Superior temporal gyrus (tissue), 1 donor: ENCODE results near the gene PIGU.
A peak's percentile ranks its signal among the peaks of the same experiment; 100 is the strongest.
"Not testable (repeated sequence)": the region's sequence is repeated elsewhere in the genome, so short reads cannot be mapped to it uniquely, and the experiment has no call there.

Source experiments
- DNase-seq: peaks from one replicate; pipeline ENCODE4 v3.0.0-alpha.2; 2016; ENCODE audit errors: extremely low spot score

PIGU gene, protein sequence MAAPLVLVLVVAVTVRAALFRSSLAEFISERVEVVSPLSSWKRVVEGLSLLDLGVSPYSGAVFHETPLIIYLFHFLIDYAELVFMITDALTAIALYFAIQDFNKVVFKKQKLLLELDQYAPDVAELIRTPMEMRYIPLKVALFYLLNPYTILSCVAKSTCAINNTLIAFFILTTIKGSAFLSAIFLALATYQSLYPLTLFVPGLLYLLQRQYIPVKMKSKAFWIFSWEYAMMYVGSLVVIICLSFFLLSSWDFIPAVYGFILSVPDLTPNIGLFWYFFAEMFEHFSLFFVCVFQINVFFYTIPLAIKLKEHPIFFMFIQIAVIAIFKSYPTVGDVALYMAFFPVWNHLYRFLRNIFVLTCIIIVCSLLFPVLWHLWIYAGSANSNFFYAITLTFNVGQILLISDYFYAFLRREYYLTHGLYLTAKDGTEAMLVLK

DNA sequence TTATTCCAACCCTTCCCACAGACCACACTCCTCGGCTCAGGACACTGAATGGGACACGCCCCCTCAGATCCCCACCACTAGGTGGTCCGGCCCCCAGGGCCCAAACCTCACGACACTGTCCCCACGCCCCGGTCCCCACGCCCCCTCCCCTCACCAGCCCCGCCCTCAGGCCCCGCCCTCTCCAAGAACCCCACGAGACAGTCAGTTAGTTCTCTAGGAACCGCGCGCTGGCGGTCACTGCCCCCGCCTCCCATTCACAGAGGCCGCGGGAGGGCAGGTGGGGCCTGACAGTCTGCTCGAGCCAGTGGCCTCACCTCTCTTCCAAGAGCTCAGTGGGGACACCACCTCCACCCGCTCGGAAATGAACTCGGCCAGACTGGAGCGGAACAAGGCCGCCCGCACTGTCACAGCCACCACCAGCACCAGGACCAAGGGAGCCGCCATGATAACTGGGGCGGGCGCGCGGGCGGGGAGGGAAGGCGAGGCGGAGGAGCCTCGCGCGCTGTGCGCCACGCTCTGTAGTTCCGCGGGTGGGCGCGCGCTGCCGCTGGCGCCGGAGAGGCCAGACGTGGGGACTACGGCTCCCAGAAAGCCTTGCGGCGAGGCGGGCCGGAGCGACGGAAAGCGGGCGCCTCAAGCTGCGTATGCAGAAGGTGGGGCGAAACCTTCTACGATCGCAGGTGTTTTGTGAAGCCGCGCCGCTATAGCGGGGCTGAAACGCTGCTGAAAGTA lies at the start of gene PIGU:
Gene PIGU (minus strand): TSS at position 451 of the 732 bp plus-strand sequence. CDS start 7 bp downstream, at position 444.
- peak; percentile 97 for DNase-seq

DNA sequence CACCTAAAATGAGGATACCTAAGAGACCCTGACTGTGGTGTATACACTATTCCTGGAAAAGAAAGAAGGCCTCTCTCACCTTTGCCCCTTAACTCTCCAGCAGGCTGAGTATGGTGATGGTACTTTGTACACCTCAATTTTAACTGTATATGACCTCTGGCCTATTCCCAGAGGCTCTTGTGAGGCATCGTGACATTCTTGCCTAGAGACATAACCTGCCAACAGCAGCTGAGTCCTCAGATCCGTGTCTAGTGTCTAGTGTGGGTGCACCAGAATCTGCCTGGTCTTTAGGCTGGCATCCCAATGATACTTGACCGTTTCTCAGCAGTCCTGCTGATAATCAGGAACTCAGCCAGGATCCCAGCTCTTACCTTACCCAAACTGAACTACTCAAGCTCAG lies 47.3 kb upstream of the PIGU start:
- DNase-seq = no peak

DNA sequence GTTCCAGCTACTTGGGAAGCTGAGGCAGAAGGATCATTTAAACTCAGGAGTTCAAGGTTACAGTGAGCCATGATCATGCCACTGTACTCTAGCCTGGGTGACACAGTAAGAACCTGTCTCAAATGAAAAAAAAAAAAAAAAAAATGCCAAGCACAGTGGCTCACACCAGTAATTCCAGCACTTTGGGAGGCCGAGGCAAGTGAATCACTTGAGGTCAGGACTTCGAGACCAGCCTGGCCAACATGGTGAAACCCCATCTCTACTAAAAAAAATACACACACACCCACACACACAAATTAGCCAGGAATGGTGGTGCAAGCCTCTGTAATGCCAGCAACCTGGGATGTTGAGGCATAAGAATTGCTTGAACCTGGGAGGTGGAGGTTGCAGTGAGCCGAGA lies 45.7 kb upstream of the PIGU start:
- DNase-seq = not testable (repeated sequence)

DNA sequence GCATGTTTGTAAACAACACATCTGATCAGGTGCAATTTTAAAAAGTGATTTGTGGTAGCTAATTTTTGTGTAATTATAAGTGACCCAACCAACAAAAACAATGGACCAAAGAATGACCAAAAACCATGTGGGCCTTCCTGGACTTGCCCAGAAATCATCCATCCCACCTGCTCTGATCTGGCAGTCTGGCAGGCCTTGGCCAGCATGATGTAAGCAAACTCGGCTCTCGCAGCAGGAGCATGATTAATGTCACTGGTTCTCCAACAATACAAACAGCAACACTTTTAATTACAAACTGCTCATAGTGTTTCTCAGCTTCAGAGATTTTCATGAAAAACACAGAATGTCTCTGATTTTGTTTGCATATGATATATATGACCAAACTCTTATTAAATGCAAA lies 43.4 kb upstream of the PIGU start:
- DNase-seq = no peak

DNA sequence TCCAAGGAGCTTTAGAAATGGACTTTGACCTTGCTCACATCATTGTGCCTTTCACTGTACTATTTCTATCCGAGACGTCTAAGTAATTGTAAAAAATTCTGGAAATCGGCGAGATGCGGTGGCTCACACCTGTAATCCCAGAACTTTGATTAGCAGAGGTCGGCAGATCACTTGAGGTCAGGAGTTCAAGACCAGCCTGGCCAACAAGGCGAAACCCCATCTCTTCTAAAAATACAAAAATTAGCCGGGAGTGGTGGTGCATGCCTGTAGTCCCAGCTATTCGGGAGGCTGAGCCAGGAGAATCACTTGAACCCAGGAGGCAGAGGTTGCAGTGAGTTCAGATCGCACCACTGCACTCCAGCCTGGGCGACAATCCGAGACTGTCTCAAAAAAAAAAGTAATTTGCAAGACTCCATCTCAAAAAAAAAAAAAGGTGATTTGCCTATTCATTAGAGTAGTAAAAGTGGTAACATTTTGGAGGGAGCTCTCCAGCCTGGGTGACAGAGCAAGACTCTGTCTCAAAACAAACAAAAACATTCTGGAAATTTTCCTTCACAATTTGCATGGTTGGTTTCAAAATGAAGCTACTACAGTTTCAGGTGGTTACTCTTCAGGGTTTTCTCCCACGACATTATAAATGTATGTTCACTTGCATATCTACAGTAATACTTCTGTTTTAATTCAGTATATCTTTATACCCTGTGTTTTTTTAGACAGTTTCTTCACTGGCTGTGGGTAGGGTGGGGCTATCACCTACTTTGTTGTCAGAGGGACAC lies 42.5 kb upstream of the PIGU start:
- not testable (repeated sequence) for DNase-seq

DNA sequence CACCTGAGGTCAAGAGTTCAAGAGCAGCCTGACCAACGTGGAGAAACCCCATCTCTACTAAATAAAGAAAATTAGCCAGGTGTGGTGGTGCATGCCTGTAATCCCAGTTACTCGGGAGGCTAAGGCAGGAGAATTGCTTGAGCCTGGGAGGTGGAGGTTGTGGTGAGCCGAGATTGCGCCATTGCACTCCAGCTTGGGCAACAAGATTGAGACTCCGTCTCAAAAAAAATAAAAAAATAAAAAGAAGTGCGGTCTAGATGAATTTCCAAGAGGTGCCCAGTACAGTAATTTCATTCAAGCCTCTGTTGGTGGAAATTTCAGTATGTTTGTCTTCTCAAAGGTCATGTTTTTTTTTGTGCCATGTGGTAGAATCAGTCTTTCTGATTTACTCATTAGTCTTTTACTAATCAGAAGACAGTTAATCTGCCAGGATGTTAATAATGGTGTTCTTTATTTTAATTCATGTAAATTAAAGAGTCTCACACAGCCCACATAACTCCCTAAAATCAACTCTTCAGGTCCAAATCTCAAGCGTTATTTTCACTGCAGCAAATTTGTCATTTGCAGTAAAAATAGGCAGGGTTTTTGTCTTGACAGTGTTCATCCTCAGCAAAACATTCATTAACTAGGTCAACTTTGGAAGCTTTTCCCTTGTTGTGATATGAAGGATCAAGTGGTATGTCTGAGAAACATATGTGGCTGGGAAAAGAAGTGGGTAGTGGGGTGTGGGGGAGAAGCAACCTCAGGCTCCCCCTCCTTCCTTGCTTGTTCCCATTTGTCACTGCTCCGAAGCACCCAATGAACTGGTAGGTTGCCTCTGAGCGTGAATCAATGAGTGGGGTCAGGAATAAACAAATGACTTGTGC lies 40.6 kb upstream of the PIGU start:
- DNase-seq = peak; percentile 22

DNA sequence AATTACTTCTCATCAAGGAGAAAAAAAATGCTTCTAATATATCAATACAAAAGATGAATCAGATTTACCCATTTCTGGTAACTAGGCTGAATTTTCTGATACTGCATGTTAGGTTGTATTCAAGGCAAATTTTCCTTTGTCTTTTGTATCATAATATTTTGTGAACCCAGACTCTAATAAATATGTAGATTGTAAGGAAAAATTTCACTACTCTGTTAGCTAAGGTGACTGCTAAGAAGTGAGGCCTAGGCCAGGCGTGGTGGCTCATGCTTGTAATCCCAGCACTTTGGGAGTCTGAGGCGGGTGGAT lies 40.0 kb upstream of the PIGU start:
- no peak for DNase-seq

DNA sequence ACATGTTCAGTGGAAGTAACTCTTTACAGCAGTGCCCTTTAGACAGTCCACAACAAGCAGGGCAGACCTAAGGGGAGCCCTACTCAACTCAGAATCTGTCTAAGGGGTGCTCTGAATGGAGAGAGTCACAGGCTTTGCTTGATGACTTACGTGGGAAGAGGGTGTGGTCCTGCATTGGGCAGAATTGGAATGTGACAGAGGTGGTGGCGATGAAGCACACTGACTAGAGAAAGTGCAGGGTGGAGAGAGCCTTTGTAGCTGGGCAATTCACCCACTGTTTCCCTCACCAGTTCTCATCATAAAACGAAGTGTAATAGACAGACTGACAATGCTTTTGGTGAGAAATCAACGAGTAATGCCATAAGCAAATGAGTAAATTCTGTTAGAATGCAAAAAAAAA lies 38.5 kb upstream of the PIGU start:
- DNase-seq = no peak

DNA sequence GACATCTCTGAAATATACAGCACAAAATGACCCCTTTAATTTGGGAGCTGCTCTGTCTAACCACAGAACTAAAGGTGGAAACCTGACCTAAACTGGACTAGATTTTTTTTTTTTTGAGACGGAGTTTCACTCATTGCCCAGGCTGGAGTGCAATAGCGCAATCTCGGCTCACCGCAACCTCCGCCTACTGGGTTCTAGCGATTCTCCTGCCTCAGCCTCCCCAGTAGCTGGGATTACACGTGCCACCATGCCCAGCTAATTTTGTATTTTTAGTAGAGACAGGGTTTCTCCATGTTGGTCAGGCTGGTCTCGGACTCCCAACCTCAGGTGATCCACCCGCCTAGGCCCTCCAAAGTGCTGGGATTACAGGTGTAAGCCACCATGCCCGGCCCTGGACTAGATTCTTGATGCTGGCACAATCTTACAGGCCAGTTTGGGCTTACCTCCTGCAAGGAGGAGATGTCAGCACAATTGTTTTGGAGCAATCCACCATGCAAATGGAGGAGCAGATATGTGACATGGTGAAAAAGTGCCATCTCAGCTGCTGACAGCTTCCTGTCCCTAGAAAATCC lies 37.1 kb upstream of the PIGU start:
- DNase-seq = not testable (repeated sequence)

DNA sequence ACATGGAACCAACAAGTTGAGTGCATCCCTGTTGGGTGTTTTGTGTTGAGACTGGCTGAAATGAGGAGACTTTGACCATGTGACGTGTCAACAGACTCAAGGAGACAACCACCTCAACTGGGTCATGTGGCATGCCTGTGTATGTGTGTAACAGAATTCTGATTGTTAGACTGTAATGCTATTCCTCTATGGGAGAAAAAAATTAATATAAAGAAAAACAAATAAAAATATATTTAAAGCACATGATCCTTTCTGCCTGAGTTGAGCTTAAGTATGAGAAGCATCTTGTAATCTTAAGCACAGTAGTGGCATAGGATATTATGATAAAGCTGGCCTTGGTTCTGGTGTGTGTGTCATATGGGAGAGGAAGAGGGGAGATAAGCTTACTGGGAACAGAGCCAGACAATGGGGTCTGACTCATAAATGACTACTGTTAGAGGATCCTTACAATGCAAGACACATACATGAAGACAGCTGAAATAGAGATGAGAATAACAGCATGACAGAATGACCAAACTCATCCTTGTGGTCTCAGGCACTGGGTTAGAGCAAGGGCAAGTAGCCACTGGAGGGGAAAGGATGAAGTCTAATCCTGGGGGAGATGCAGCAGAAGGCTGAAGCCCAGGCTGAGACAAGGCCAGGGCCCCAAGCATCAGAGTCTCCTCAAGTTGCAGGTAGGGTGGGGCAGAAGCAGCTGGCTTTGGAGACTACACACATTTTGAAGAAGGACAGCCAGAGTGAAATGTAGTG lies 36.5 kb upstream of the PIGU start:
- peak; percentile 20 for DNase-seq

DNA sequence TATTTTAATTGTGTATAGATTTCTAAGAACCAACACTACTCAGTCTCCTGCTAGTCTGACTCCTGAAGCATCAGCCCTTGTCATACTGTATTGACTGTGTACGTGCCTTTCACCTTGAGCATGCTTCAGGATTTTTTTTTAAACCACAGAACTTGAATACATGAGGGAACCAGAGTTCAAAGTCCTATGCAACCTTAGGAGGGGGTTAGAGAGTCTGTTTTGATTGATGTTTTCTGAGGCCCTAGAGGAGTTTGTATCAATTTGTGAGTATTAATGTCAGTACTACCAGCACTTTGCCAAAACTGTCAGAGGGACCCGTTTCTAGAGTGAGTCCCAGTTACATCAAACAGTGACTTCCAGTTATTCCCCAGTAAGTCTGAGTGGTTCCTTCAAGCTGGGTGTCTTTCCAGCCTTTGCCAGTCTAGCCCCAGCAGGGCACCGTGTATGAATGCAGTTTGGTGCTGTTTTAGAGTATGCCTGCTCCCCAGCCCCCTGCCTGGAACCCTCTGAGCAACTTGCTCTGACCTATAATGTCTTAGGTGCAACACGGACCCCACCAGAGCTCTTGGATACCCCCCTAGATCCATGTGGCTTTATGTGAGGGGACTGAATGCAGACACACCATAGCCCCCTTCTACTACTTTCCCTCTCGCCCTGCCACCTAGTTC lies 35.8 kb upstream of the PIGU start:
- no peak for DNase-seq

DNA sequence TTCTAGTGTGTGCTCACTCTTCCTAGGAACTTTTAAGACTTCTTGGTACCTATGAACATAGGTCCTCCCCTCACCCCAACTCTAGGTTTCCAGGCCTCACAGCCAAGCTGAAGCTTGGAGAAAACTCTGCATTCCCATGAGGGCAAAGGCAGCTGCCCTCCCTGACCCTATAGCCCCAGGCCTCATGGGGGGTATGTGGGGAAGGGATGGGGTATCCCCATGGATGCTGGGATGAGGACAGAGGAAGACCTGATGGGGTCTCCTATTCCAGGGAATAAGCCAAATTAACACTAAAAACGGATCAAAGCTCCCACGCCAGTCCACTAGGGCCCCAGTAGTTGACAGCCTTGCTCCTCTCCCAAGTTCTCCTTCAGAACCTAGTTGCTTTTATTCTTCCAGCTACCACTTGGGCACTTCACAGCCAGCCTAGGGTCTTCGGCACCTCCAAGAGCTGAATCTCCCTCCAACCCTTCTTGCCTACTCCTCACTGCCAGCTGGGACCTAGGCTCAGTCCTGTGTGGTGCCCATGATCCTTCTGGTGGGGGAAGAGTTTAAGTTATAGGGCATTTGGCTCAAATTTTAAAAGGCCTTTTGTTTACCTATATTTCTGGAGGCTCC lies 35.0 kb upstream of the PIGU start:
- DNase-seq = no peak

DNA sequence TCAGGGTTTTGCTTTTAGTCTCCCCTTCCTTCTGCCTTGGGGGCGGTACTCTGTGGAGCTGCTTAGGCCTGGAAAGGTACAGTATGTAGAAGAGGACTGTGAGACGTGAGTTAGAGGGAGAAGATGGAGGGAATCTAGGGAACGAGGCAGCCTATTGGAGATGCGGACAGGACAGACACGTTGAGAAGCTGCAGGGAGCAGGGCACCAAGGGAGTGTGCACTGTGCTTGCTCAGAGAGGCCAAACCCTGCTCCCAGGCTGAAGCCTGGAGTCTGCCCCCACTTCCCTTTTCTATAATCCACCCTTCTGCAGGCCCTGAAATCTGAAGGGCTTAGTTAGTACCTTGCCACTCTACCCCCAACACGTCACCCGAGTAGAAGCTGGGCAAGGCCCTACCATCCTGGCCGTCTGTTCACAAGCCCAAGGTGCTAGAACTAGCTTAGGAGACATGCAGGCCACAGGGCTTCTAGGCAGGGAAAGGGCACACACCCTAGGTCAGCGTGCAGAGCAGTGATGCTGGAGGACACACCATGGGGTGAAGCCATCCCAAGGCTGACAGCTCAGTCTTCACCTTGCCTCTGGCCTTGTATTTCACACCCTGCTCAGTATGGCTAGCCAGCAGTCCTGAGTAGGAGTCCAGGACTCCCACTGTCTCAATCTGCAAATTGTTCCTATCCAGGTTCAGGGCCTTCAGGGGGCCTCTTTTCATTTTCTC lies 34.1 kb upstream of the PIGU start:
- no peak for DNase-seq

DNA sequence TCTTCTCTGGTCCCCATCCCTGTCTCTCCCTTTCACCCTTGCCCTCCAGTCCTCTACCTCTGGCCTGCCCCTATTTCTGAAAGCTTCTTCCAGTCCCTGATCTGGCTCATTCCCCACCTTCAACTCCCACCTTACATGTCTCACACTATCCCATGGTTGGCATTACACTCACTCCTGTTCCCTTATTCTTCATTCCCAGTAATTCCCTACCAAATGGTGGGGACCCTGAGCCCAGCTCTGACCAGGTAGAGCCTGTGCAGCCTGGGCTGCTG lies 33.6 kb upstream of the PIGU start:
- DNase-seq = no peak

DNA sequence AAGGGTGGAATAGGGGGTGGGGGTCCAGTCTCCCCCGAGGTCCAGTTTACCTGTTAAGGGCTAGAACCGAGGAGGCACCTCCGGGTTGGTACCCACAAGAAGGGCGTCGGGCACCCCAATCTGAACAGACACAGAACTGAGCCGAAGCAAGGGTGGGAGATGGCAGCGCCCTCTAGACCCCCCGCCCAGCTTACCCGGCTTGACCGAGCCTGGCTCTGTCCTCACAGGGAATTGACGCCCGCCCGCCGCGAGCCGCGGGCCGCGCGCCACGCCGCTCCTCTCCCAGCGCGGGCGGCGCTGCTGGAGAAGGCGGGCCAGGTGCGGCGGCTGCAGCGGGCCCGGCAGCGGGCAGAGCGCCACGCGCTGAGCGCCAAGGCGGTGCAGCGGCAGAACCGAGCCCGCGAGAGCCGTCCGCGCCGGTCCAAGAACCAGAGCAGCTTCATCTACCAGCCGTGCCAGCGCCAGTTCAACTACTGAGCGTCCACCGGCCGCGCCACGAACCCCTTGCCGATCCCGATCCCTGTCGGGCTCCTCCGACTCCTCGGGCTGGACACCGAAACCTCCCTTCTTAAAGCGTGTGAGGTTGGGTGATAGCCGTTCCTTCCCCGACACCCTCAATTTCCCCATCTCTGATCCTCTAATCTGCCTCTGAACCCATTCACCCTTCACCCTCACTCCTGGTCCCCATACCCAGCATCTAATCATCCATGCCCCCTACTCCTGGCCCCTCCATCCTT lies 33.1 kb upstream of the PIGU start:
- DNase-seq = peak; percentile 64

DNA sequence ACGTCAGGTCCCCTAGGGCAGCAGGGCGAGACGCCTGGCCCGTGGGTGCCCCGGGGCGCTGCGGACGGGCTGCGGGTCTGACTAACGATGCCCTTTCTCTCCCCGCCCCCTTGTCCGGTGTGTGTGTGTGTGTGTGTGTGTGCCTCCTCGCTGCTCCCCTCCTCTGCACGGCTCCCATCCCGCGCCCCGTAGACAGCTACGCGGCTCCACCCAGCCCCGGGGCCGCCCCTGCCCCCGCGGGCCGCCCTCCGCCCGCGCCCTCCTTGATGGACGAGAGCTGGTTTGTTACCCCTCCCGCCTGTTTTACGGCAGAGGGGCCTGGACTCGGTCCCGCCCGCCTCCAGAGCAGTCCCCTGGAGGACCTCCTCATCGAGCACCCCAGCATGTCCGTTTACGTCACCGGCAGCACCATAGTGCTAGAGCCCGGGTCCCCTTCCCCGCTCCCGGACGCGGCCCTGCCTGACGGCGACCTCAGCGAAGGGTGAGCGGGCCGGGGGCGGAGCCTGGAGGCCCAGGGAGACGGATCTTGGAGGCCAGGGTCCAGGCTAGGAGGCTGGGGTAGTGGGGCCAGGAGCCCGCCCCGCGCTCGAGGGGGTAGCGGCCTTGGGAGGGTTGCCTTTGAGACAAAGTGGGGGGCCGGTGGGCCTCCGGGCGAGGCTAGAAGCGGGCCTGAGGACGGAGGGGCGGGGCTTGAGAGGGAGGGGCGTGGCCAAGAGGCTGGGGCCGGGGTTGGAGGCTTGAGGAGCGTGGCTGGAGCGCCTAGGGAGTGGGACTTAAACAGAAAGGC lies 32.3 kb upstream of the PIGU start:
- DNase-seq = peak; percentile 40

DNA sequence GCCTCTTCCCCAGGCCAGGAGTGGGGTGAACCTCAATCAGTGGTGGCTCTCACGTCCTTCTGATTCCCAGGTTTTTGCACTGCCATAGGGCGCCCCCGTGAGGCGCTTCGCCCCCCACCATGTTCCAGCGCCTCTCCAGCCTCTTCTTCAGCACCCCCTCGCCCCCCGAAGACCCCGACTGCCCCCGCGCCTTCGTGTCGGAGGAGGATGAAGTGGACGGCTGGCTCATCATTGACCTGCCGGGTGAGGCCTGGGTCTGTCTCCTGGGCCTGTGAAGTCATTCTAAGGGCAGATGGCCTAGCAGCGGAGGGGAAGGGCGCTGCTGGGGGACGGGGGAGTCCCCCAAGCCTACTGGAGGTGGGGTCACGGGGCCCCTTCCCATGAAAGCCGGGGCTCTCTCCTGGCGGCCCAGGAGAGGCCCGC lies 31.7 kb upstream of the PIGU start:
- DNase-seq = peak; percentile 74
